ENCODE measurements around the gene ZNF577. TPM values are rescaled to one million over a fixed set of nuclear protein-coding genes. Genes with fewer than 3 reads are reported as not detected.
A peak's percentile ranks its signal among the peaks of the same experiment; 100 is the strongest.
"Not testable (repeated sequence)": the region's sequence is repeated elsewhere in the genome, so short reads cannot be mapped to it uniquely, and the experiment has no call there.

Gene ZNF577
- 5.8 and 6.0 TPM in 2 replicates for total RNA-seq

- Mint-ChIP-seq H3K4me1 (ENCODE audit: low read depth) (no peaks in the 10 kb centered on the region), H3K36me3 (ENCODE audit: low read depth) (peaks cover 74% of the 10 kb centered on the region), H3K27ac (no peak within 1 kb of the TSS), H3K9me3 (peaks cover 86% of the 10 kb centered on the region), H3K27me3 (ENCODE audit: low read depth) (no peaks in the 10 kb centered on the region), H3K4me3 (ENCODE audit: low read depth) (peak within 1 kb of the TSS; percentile 57)
- no peak for DNase-seq (ENCODE audit: low spot score)
- intact Hi-C loops (cut with micrococcal nuclease): no loop called here
Observed at GRCh38 chr19:51887522-51888498, at the start of gene ZNF577. ZNF577 (minus strand) TSS chr19:51887951; CDS start chr19:51880382, 7,569 bp downstream.

- Mint-ChIP-seq H3K4me1 (ENCODE audit: low read depth) (peaks cover 9% of the 10 kb centered on the region), H3K9me3 (peaks cover 65% of the 10 kb centered on the region), H3K4me3 (ENCODE audit: low read depth) (no peak overlapping the region), H3K36me3 (ENCODE audit: low read depth) (peaks cover 88% of the 10 kb centered on the region), H3K27ac (no peak overlapping the region), H3K27me3 (ENCODE audit: low read depth) (no peaks in the 10 kb centered on the region)
- intact Hi-C loops (cut with micrococcal nuclease): no loop called here
- no peak for DNase-seq (ENCODE audit: low spot score)
Observed at GRCh38 chr19:51931921-51932320, 44.2 kb upstream of the ZNF577 start.

- Mint-ChIP-seq H3K4me1 (ENCODE audit: low read depth) (peaks cover 15% of the 10 kb centered on the region), H3K36me3 (ENCODE audit: low read depth) (peaks cover 61% of the 10 kb centered on the region), H3K27ac (peak overlapping the region; percentile 93), H3K9me3 (peaks cover 81% of the 10 kb centered on the region), H3K4me3 (ENCODE audit: low read depth) (peak overlapping the region; percentile 97), H3K27me3 (ENCODE audit: low read depth) (no peaks in the 10 kb centered on the region)
- intact Hi-C loops (cut with micrococcal nuclease): loop anchor here (1.0 to 5.0 kb wide), 6 partner anchors 23 to 244 kb away; partner anchors contain the start of genes ZNF350, ZNF614, ZNF615 and ZNF649
- no peak for DNase-seq (ENCODE audit: low spot score)
Observed at GRCh38 chr19:51927859-51928258, 40.1 kb upstream of the ZNF577 start.

- DNase-seq (ENCODE audit: low spot score): peak; percentile 77
- Mint-ChIP-seq H3K4me3 (ENCODE audit: low read depth) (peak within 1 kb of the TSS; percentile 97), H3K27me3 (ENCODE audit: low read depth) (no peaks in the 10 kb centered on the region), H3K4me1 (ENCODE audit: low read depth) (peaks cover 15% of the 10 kb centered on the region), H3K9me3 (peaks cover 84% of the 10 kb centered on the region), H3K27ac (peak within 1 kb of the TSS; percentile 93), H3K36me3 (ENCODE audit: low read depth) (peaks cover 56% of the 10 kb centered on the region)
- intact Hi-C loops (cut with micrococcal nuclease): loop anchor here (1.0 to 5.0 kb wide), 6 partner anchors 22 to 245 kb away; partner anchors contain the start of genes ZNF350, ZNF614, ZNF615 and ZNF649
Observed at GRCh38 chr19:51926784-51927741, 39.3 kb upstream of the ZNF577 start, which contains the start of gene ZNF613. ZNF613 (plus strand) TSS chr19:51927472; CDS start chr19:51936221, 8,749 bp downstream.

GRCh38 chr19:51926426-51926783, 38.7 kb upstream of the ZNF577 start:
- intact Hi-C loops (cut with micrococcal nuclease): loop anchor here (5.0 kb wide), 1 partner anchor 246 kb away; the partner anchor contains the start of gene ZNF836
- no peak for DNase-seq (ENCODE audit: low spot score)
- Mint-ChIP-seq H3K4me1 (ENCODE audit: low read depth) (peaks cover 15% of the 10 kb centered on the region), H3K36me3 (ENCODE audit: low read depth) (peaks cover 54% of the 10 kb centered on the region), H3K4me3 (ENCODE audit: low read depth) (peak overlapping the region; percentile 97), H3K27me3 (ENCODE audit: low read depth) (no peaks in the 10 kb centered on the region), H3K9me3 (peaks cover 85% of the 10 kb centered on the region), H3K27ac (peak overlapping the region; percentile 93)

- peaks cover 6% of the 10 kb centered on the region for H3K4me1 Mint-ChIP-seq (ENCODE audit: low read depth)
- DNase-seq (ENCODE audit: low spot score): no peak
- H3K27me3 Mint-ChIP-seq (ENCODE audit: low read depth): no peaks in the 10 kb centered on the region
- no peak overlapping the region for H3K4me3 Mint-ChIP-seq (ENCODE audit: low read depth)
- H3K36me3 Mint-ChIP-seq (ENCODE audit: low read depth): peaks cover 19% of the 10 kb centered on the region
- peaks cover 76% of the 10 kb centered on the region for H3K9me3 Mint-ChIP-seq
- intact Hi-C loops (cut with micrococcal nuclease): no loop called here
- H3K27ac Mint-ChIP-seq: no peak overlapping the region
Observed at GRCh38 chr19:51921949-51922348, 34.2 kb upstream of the ZNF577 start.

GRCh38 chr19:51919606-51920005, 31.9 kb upstream of the ZNF577 start:
- no peak for DNase-seq (ENCODE audit: low spot score)
- peaks cover 10% of the 10 kb centered on the region for H3K36me3 Mint-ChIP-seq (ENCODE audit: low read depth)
- H3K9me3 Mint-ChIP-seq: peaks cover 74% of the 10 kb centered on the region
- no peaks in the 10 kb centered on the region for H3K27me3 Mint-ChIP-seq (ENCODE audit: low read depth)
- no peak overlapping the region for H3K4me3 Mint-ChIP-seq (ENCODE audit: low read depth)
- intact Hi-C loops (cut with micrococcal nuclease): no loop called here
- no peaks in the 10 kb centered on the region for H3K4me1 Mint-ChIP-seq (ENCODE audit: low read depth)
- no peak overlapping the region for H3K27ac Mint-ChIP-seq

GRCh38 chr19:51916167-51916566, 28.4 kb upstream of the ZNF577 start:
- Mint-ChIP-seq H3K27me3 (ENCODE audit: low read depth) (no peaks in the 10 kb centered on the region), H3K9me3 (peaks cover 71% of the 10 kb centered on the region), H3K4me1 (ENCODE audit: low read depth) (no peaks in the 10 kb centered on the region), H3K4me3 (ENCODE audit: low read depth) (no peak overlapping the region), H3K36me3 (ENCODE audit: low read depth) (peaks cover 10% of the 10 kb centered on the region), H3K27ac (no peak overlapping the region)
- DNase-seq (ENCODE audit: low spot score): no peak
- intact Hi-C loops (cut with micrococcal nuclease): no loop called here

GRCh38 chr19:51915324-51915867, 27.6 kb upstream of the ZNF577 start:
- DNase-seq (ENCODE audit: low spot score): no peak
- Mint-ChIP-seq H3K4me1 (ENCODE audit: low read depth) (no peaks in the 10 kb centered on the region), H3K27me3 (ENCODE audit: low read depth) (no peaks in the 10 kb centered on the region), H3K4me3 (ENCODE audit: low read depth) (no peak overlapping the region), H3K9me3 (peaks cover 66% of the 10 kb centered on the region), H3K27ac (no peak overlapping the region), H3K36me3 (ENCODE audit: low read depth) (peaks cover 10% of the 10 kb centered on the region)
- intact Hi-C loops (cut with micrococcal nuclease): no loop called here

GRCh38 chr19:51907981-51908380, 20.2 kb upstream of the ZNF577 start:
- H3K4me3 Mint-ChIP-seq (ENCODE audit: low read depth); H3K27ac Mint-ChIP-seq; H3K27me3 Mint-ChIP-seq (ENCODE audit: low read depth); DNase-seq (ENCODE audit: low spot score): not testable (repeated sequence)
- intact Hi-C loops (cut with micrococcal nuclease): loop anchor here (10.0 kb wide), 2 partner anchors 117 to 287 kb away; partner anchors contain the start of genes PPP2R1A and ZNF614
- H3K36me3 Mint-ChIP-seq (ENCODE audit: low read depth): peaks cover 34% of the 10 kb centered on the region
- peaks cover 71% of the 10 kb centered on the region for H3K9me3 Mint-ChIP-seq
- H3K4me1 Mint-ChIP-seq (ENCODE audit: low read depth): peaks cover 12% of the 10 kb centered on the region

GRCh38 chr19:51906108-51906507, 18.4 kb upstream of the ZNF577 start:
- DNase-seq (ENCODE audit: low spot score); H3K27me3 Mint-ChIP-seq (ENCODE audit: low read depth); H3K27ac Mint-ChIP-seq; H3K4me3 Mint-ChIP-seq (ENCODE audit: low read depth): not testable (repeated sequence)
- Mint-ChIP-seq H3K9me3 (peaks cover 76% of the 10 kb centered on the region), H3K4me1 (ENCODE audit: low read depth) (peaks cover 13% of the 10 kb centered on the region), H3K36me3 (ENCODE audit: low read depth) (peaks cover 53% of the 10 kb centered on the region)
- intact Hi-C loops (cut with micrococcal nuclease): loop anchor here (10.0 kb wide), 2 partner anchors 119 to 289 kb away; partner anchors contain the start of genes PPP2R1A and ZNF614

- not testable (repeated sequence) for H3K4me3 Mint-ChIP-seq (ENCODE audit: low read depth)
- intact Hi-C loops (cut with micrococcal nuclease): loop anchor here (1.0 to 10.0 kb wide), 4 partner anchors 22 to 289 kb away; partner anchors contain the start of genes PPP2R1A, ZNF350, ZNF613 and ZNF614
- H3K36me3 Mint-ChIP-seq (ENCODE audit: low read depth): peaks cover 58% of the 10 kb centered on the region
Observed at GRCh38 chr19:51905639-51906038, 17.9 kb upstream of the ZNF577 start.

More at GRCh38 chr19:51905639-51906038, 17.9 kb upstream of the ZNF577 start:
- H3K27me3 Mint-ChIP-seq (ENCODE audit: low read depth); H3K27ac Mint-ChIP-seq; DNase-seq (ENCODE audit: low spot score): not testable (repeated sequence)
- Mint-ChIP-seq H3K4me1 (ENCODE audit: low read depth) (peaks cover 13% of the 10 kb centered on the region), H3K9me3 (peaks cover 79% of the 10 kb centered on the region)

Measured in activated T-helper 2 cell treated with anti-CD3 and anti-CD28 coated beads, Interferon-gamma antibody, Interleukin-2, Interleukin-4, amounts not matched to agents 10 μg/mL and 5 μg/mL and 100 μg/mL, durations not matched to agents 14 hours and 24 hours and 36 hours (primary cell).